ENCODE measurements around the gene DUS4L.

DUS4L gene

DNA sequence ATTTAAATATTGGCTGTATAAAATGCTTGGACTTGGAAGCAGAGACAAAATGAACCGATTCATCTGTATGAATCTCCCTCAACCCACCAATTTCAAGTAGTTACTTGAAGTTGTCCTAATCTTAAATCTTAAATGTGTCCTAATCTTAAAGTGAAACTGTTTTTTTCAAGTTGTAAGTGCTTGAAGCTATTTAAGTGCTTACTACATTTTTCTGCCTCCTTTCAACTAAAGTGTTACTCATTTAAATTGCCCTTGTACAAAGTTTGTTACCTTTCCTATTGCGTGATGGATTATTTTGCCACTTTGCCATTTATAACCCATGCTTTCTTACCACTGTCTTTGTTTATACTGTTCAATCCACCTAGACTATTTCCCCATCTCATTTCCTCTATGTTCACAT lies 19.1 kb downstream of the DUS4L start:
- Histone ChIP-seq H3K36me3 (ENCODE audit: insufficient read depth, low read length) (peaks cover 27% of the 10 kb centered on the region), H3K4me3 (ENCODE audit: low read depth in 1 of 2, low read length in 2 of 2) (no peak overlapping the region; a peak in 1 of 4 replicates), H3K27me3 (ENCODE audit: insufficient read depth, low read length, poor library complexity) (no peaks in the 10 kb centered on the region), H3K9me3 (ENCODE audit: insufficient read depth, low read length, severe bottlenecking) (no peaks in the 10 kb centered on the region), H3K9ac (ENCODE audit: low read depth, low read length) (no peak overlapping the region), H3K79me2 (ENCODE audit: insufficient read depth, low read length) (peaks cover 31% of the 10 kb centered on the region), H4K20me1 (ENCODE audit: insufficient read depth, low read length) (no peaks in the 10 kb centered on the region), H2AFZ (ENCODE audit: low read depth, low read length) (no peak overlapping the region), H3K4me1 (ENCODE audit: insufficient read depth, low read length) (peaks cover 36% of the 10 kb centered on the region), H3K27ac (ENCODE audit: low read length) (no peak overlapping the region), H3K4me2 (ENCODE audit: insufficient read depth, low read length) (peak overlapping the region; percentile 80; the same call in 1 of the 2 replicates)
- ATAC-seq (ENCODE audit: insufficient read depth, low read depth) (no peak), DNase-seq (no peak)
- TF ChIP-seq, protein P1, sequence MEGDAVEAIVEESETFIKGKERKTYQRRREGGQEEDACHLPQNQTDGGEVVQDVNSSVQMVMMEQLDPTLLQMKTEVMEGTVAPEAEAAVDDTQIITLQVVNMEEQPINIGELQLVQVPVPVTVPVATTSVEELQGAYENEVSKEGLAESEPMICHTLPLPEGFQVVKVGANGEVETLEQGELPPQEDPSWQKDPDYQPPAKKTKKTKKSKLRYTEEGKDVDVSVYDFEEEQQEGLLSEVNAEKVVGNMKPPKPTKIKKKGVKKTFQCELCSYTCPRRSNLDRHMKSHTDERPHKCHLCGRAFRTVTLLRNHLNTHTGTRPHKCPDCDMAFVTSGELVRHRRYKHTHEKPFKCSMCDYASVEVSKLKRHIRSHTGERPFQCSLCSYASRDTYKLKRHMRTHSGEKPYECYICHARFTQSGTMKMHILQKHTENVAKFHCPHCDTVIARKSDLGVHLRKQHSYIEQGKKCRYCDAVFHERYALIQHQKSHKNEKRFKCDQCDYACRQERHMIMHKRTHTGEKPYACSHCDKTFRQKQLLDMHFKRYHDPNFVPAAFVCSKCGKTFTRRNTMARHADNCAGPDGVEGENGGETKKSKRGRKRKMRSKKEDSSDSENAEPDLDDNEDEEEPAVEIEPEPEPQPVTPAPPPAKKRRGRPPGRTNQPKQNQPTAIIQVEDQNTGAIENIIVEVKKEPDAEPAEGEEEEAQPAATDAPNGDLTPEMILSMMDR (IDR thresholded peaks at IDR 0.05; ENCODE audit: borderline replicate concordance, extremely low read depth, low read length, poor library complexity, severe bottlenecking) = no peak
- TF ChIP-seq EZH2 (IDR thresholded peaks at IDR 0.05; ENCODE audit: borderline replicate concordance, low read depth, low read length, severe bottlenecking) = no peak

DNA sequence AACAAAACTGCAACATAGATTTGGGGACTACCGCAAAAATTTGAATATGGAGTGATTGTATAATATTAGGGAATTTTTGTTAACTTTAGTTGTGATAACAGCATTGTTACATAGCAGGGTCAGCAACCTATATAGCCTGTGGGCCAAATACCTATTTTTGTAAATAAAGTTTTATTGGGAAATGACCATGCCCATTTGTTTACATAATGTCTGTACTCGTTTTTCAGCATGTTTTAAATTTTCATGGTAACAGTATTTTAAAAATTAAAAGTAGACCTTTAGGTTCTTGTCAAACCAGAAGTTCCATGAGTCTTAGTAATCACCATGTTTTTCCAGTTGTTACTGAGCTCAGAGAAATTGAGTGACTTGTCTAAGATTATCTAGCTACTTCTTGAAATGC lies 20.9 kb downstream of the DUS4L start:
- H3K4me2 ChIP-seq (ENCODE audit: insufficient read depth, low read length) = no peak overlapping the region
- no peaks in the 10 kb centered on the region for H4K20me1 ChIP-seq (ENCODE audit: insufficient read depth, low read length)
- ATAC-seq (ENCODE audit: insufficient read depth, low read depth) (no peak), DNase-seq (no peak)
- TF ChIP-seq, protein P1 (IDR thresholded peaks at IDR 0.05; ENCODE audit: borderline replicate concordance, extremely low read depth, low read length, poor library complexity, severe bottlenecking) = no peak
- TF ChIP-seq EZH2 (IDR thresholded peaks at IDR 0.05; ENCODE audit: borderline replicate concordance, low read depth, low read length, severe bottlenecking) = no peak
- H3K4me3 ChIP-seq (ENCODE audit: low read depth in 1 of 2, low read length in 2 of 2) = no peak overlapping the region
- no peaks in the 10 kb centered on the region for H3K27me3 ChIP-seq (ENCODE audit: insufficient read depth, low read length, poor library complexity)
- peaks cover 29% of the 10 kb centered on the region for H3K4me1 ChIP-seq (ENCODE audit: insufficient read depth, low read length)
- peaks cover 31% of the 10 kb centered on the region for H3K36me3 ChIP-seq (ENCODE audit: insufficient read depth, low read length)
- H2AFZ ChIP-seq (ENCODE audit: low read depth, low read length) = no peak overlapping the region
- no peaks in the 10 kb centered on the region for H3K9me3 ChIP-seq (ENCODE audit: insufficient read depth, low read length, severe bottlenecking)
- no peak overlapping the region for H3K9ac ChIP-seq (ENCODE audit: low read depth, low read length)
- H3K27ac ChIP-seq (ENCODE audit: low read length) = no peak overlapping the region
- peaks cover 27% of the 10 kb centered on the region for H3K79me2 ChIP-seq (ENCODE audit: insufficient read depth, low read length)

DNA sequence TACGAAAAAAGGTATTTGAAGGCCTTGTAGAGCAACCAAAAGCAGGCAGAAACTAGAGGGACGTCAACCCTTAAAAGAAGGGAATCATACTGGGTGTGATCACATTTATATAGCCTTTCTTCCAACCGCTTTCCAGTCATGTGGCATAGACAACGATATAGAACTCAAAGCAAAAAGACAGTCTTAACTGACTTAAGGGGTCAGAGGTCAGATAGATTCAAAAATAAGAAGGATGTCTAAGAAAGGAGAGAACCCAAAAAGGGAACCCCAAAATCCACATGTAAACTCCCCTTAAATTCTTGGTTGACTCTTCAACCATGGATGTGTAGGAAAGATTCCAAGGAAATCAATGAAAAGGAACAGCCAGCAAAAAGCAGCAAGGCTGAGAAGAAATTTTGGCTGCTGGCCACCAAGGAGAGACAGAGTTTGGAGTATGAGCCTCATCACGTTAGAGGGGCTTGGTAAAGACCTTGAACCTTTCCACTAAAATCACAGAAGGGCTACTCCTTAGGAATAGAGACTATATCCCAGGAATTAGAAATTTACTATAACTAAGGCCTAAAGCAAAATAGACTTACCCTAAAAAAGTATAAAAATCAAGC lies 24.9 kb downstream of the DUS4L start:
- peaks cover 31% of the 10 kb centered on the region for H3K36me3 ChIP-seq (ENCODE audit: insufficient read depth, low read length)

More for the DNA sequence above, 24.9 kb downstream of the DUS4L start:
- Histone ChIP-seq H2AFZ (ENCODE audit: low read depth, low read length) (no peak overlapping the region), H3K27ac (ENCODE audit: low read length) (no peak overlapping the region), H3K9me3 (ENCODE audit: insufficient read depth, low read length, severe bottlenecking) (no peaks in the 10 kb centered on the region), H3K27me3 (ENCODE audit: insufficient read depth, low read length, poor library complexity) (no peaks in the 10 kb centered on the region), H4K20me1 (ENCODE audit: insufficient read depth, low read length) (no peaks in the 10 kb centered on the region), H3K4me2 (ENCODE audit: insufficient read depth, low read length) (no peak overlapping the region), H3K9ac (ENCODE audit: low read depth, low read length) (no peak overlapping the region), H3K79me2 (ENCODE audit: insufficient read depth, low read length) (0 out of 2 replicates have a peak, but pooled peaks cover 2% of the 10 kb centered on the region), H3K4me1 (ENCODE audit: insufficient read depth, low read length) (no peaks in the 10 kb centered on the region), H3K4me3 (ENCODE audit: low read depth in 1 of 2, low read length in 2 of 2) (no peak overlapping the region)
- no peak for ATAC-seq (ENCODE audit: insufficient read depth, low read depth)
- DNase-seq = no peak
- TF ChIP-seq EZH2 (IDR thresholded peaks at IDR 0.05; ENCODE audit: borderline replicate concordance, low read depth, low read length, severe bottlenecking) = no peak
- TF ChIP-seq, protein P1 (IDR thresholded peaks at IDR 0.05; ENCODE audit: borderline replicate concordance, extremely low read depth, low read length, poor library complexity, severe bottlenecking) = no peak
